BJ (cell line): ENCODE results near the gene SCN1B. TPM values are rescaled to one million over a fixed set of nuclear protein-coding genes. Genes with fewer than 3 reads are reported as not detected.

Experiments
- CTCF ChIA-PET: fragments of 350-600 bp; formaldehyde crosslinking; extraction: SDS; loops from one replicate; lab custom pipeline; 2021; ENCODE audit warnings: antibody characterized with exemption, inconsistent platforms; lab: Yijun Ruan, JAX
- POLR2A ChIA-PET: fragments of 300-600 bp; sonication (Branson Sonifier 250); formaldehyde crosslinking; extraction: SDS; loops from one replicate; lab custom pipeline; 2021; ENCODE audit warnings: antibody characterized with exemption; lab: Charles Lee
- DNase-seq: peaks from one replicate; pipeline ENCODE4 v3.0.0-alpha.2; 2011; ENCODE audit warnings: low read depth
- H3K27me3 ChIP-seq: 2 replicates; pipeline ENCODE4 v1.6.0; 2011; ENCODE audit warnings: low read length; ENCODE audit not compliant: control insufficient read depth, insufficient read depth
- H3K36me3 ChIP-seq: 2 replicates; pipeline ENCODE4 v1.5.1; 2011; ENCODE audit warnings: low read length; ENCODE audit not compliant: control insufficient read depth, insufficient read depth
- H3K4me3 ChIP-seq: 2 replicates; pipeline ENCODE4 v1.5.1; 2011; ENCODE audit warnings: low read depth, mild to moderate bottlenecking, control low read depth, low read length
- polyA plus RNA-seq: library from polyadenylated mRNA; depleted of rRNA; stranded (reverse); fragments of >200 nt; gene quantifications from 2 replicates; pipeline ENCODE4 v1.2.3, GENCODE V29; 2011
- TF ChIP-seq, protein P1 (sequence below): IDR thresholded peaks from 2 replicates; pipeline ENCODE4 v1.5.1; 2011; ENCODE audit warnings: low read depth, mild to moderate bottlenecking, control low read depth, inconsistent platforms, low read length, moderate library complexity; ENCODE audit not compliant: insufficient read depth

Gene SCN1B
- polyA plus RNA-seq, 1 experiment: 9.5 TPM

DNA sequence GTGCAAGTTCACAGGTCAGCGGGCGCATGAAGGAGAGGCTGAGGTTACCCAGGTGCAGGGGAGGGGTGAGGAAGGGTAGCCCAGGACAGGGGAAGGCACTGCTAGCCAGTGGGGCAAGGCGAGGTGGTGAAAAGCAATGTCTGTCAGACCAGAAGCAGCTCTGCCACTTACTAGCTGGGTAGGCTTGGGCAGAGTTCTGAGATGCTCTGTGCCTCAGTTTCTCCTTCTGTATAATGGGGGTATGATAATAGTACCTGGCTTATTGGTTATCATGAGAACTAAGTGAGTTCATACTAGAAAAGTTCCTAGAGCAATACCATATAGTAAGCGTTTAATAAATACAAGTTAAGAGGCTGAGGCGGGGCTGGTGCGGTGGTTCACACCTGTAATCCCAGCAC, 14.3 kb upstream of the SCN1B start:
- ChIA-PET CTCF (interaction anchor here (1.7 to 2.9 kb wide), 2 partner anchors 9 to 43 kb away, joined by 7 to 10 read pairs; no protein-coding TSS in a partner anchor), POLR2A (no interaction called here)
- H3K36me3 ChIP-seq: peaks cover 57% of the 10 kb centered on the region
- TF ChIP-seq, protein P1, sequence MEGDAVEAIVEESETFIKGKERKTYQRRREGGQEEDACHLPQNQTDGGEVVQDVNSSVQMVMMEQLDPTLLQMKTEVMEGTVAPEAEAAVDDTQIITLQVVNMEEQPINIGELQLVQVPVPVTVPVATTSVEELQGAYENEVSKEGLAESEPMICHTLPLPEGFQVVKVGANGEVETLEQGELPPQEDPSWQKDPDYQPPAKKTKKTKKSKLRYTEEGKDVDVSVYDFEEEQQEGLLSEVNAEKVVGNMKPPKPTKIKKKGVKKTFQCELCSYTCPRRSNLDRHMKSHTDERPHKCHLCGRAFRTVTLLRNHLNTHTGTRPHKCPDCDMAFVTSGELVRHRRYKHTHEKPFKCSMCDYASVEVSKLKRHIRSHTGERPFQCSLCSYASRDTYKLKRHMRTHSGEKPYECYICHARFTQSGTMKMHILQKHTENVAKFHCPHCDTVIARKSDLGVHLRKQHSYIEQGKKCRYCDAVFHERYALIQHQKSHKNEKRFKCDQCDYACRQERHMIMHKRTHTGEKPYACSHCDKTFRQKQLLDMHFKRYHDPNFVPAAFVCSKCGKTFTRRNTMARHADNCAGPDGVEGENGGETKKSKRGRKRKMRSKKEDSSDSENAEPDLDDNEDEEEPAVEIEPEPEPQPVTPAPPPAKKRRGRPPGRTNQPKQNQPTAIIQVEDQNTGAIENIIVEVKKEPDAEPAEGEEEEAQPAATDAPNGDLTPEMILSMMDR: no peak
- DNase-seq: no peak
- no peak overlapping the region for H3K4me3 ChIP-seq
- no peaks in the 10 kb centered on the region for H3K27me3 ChIP-seq

DNA sequence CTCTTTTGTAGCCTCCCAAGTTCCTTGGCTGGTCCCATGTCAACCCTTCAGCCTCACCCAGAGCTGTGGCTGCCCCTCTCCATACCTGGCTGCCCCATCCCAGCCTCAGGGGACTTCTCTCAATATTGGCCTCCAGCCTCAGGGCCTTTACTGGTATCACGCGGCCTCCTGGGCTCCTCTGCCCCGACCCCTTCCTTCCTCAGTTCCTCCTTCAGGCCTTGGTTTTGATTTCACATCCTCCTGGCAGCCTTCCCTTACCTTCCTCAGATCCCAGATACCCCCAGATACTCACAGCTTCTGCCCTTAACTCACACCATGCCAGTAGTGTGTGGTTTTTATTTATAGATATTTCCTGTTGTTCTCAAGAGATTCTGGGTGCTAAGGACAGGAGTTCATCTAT, 12.8 kb upstream of the SCN1B start:
- CTCF ChIA-PET: interaction anchor here (2.9 kb wide), 1 partner anchor 10 kb away, joined by 10 read pairs; no protein-coding TSS in a partner anchor
- no peak overlapping the region for H3K4me3 ChIP-seq
- no peaks in the 10 kb centered on the region for H3K27me3 ChIP-seq
- no peak for DNase-seq
- POLR2A ChIA-PET: no interaction called here
- TF ChIP-seq, protein P1: no peak
- H3K36me3 ChIP-seq: peaks cover 57% of the 10 kb centered on the region

DNA sequence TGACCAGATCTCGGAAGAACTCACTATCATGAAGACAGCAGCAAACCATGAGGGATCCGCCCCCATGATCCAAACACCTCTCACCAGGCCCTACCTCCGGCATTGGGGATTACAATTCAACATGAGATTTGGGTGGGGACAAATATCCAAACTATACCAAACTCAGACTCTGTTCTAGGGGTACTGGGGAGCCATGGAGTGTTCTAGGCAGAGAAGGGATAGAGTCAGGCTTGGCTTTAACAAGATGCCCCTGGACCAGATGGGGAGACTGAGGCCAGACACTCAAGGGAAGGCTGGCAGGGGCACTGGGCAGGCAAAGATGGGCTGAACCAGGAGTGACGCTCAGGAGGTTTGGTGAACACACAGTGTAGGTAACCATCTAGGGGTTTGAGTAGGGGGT, 11.9 kb upstream of the SCN1B start:
- ChIA-PET POLR2A (no interaction called here), CTCF (no interaction called here)
- H3K27me3 ChIP-seq: no peaks in the 10 kb centered on the region

DNA sequence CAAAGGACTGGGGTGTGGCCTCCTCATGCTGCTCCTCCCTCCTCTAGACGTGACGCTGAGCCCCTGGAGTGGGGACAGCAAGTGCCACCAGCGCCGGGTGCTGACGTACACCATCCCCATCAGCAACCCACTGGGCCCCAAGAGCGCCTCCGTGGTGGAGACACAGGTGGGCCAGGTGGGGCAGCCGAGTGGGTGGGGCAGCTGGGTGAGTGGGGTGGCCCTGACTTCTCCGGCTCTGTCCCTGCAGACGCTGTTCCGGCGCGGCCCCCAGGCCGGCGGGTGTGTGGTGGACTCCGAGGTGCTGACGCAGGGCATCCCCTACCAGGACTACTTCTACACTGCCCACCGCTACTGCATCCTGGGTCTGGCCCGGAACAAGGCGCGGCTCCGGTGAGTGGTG, 11.1 kb upstream of the SCN1B start:
- no peak for DNase-seq
- Histone ChIP-seq H3K4me3 (no peak overlapping the region), H3K36me3 (peaks cover 51% of the 10 kb centered on the region), H3K27me3 (no peaks in the 10 kb centered on the region)
- TF ChIP-seq, protein P1: no peak
- POLR2A ChIA-PET: no interaction called here
- CTCF ChIA-PET: no interaction called here

More for the DNA sequence above, 11.9 kb upstream of the SCN1B start:
- H3K36me3 ChIP-seq: peaks cover 53% of the 10 kb centered on the region
- TF ChIP-seq, protein P1: no peak
- no peak overlapping the region for H3K4me3 ChIP-seq
- no peak for DNase-seq

DNA sequence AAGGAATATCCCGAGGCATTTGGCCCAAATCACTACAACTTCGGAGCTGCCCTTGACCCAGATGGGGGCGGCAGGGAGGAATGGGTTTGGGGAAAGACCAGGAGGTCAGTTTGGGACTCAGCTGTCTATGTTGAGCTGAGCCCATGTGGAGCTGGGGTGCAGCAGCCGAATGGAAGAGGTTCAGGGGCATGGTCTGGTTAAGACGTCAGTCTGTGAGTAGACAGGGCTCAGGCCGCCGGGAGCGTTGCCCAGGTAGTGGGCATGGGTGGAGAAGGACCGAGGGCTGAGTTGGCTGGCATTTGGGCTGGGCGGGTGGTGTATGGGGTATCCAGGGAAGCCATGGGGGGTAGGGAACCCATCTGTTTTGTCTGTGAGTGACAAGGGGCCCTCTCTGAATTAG, 9.3 kb upstream of the SCN1B start:
- DNase-seq: no peak
- ChIA-PET CTCF (interaction anchor here (0.7 to 1.8 kb wide), 3 partner anchors 17 to 48 kb away, joined by 3 to 5 read pairs (median 3); no protein-coding TSS in a partner anchor), POLR2A (no interaction called here)
- Histone ChIP-seq H3K4me3 (no peak overlapping the region), H3K36me3 (peaks cover 50% of the 10 kb centered on the region), H3K27me3 (no peaks in the 10 kb centered on the region)
- TF ChIP-seq, protein P1: no peak
